OCI-LY3 (cell line): ENCODE measurements around the gene CDX1.

Experiments used
- H2AFZ ChIP-seq: fragments of 200-600, 300-600 bp; shearing (Covaris generic); 2 replicates; pipeline ENCODE4 v1.6.0; 2014; ENCODE audit warnings: antibody characterized with exemption, low read depth, low read length
- H3K27ac ChIP-seq: fragments of 200-600, 300-600 bp; sonication (generic); 2 replicates; pipeline ENCODE4 v1.5.1; 2014; ENCODE audit warnings: mild to moderate bottlenecking, low read length, moderate library complexity, mixed read lengths
- H3K27me3 ChIP-seq: fragments of 200-600, 300-600 bp; sonication (generic); 2 replicates; pipeline ENCODE4 v1.6.1; 2014; ENCODE audit warnings: low read depth, low read length, mixed read lengths
- H3K36me3 ChIP-seq: fragments of 200-600, 300-600 bp; sonication (generic); replicated peaks from 2 replicates; pipeline ENCODE3; 2014; ENCODE audit warnings: low read depth, low read length, mixed read lengths
- H3K4me1 ChIP-seq: fragments of 300-600, 200-600 bp; sonication (generic); 2 replicates; pipeline ENCODE4 v1.6.1; 2014; ENCODE audit warnings: low read length, mixed read lengths
- H3K4me2 ChIP-seq: fragments of 200-600, 300-600 bp; sonication (generic); 2 replicates; pipeline ENCODE4 v1.6.1; 2014; ENCODE audit warnings: low read length, mixed read lengths
- H3K4me3 ChIP-seq: fragments of 300-600, 200-600 bp; sonication (generic); 2 replicates; pipeline ENCODE4 v1.5.1; 2014; ENCODE audit warnings: antibody characterized with exemption, mild to moderate bottlenecking, low read length, moderate library complexity
- H3K79me2 ChIP-seq: fragments of 300-600, 200-600 bp; shearing (Covaris generic); 2 replicates; pipeline ENCODE4 v1.6.1; 2014; ENCODE audit warnings: mild to moderate bottlenecking, low read length, mixed read lengths
- H3K9ac ChIP-seq: fragments of 300-600, 200-600 bp; shearing (Covaris generic); 2 replicates; pipeline ENCODE4 v1.6.0; 2014; ENCODE audit warnings: mild to moderate bottlenecking, low read length, moderate library complexity
- H3K9me3 ChIP-seq: fragments of 200-600, 300-600 bp; shearing (Covaris generic); 2 replicates; pipeline ENCODE4 v1.6.1; 2014; ENCODE audit warnings: low read length, mixed read lengths; ENCODE audit not compliant: insufficient read depth
- H4K20me1 ChIP-seq: fragments of 200-600, 300-600 bp; sonication (generic); 2 replicates; pipeline ENCODE4 v1.6.1; 2016; ENCODE audit warnings: low read length, mixed read lengths; ENCODE audit not compliant: insufficient read depth
- CTCF ChIP-seq: fragments of 200-600, 300-600 bp; sonication (generic); IDR thresholded peaks from 2 replicates; pipeline ENCODE4 v1.5.1; 2014; ENCODE audit warnings: antibody characterized with exemption, low read length, low read depth
- EZH2phosphoT487 ChIP-seq: fragments of 200-600 bp; shearing (Covaris generic); IDR thresholded peaks from 2 replicates; pipeline ENCODE4 v1.6.1; 2018; ENCODE audit warnings: antibody characterized with exemption, mixed run types, low read depth

CDX1 gene

GRCh38 chr5:150159741-150160179 lies 6.8 kb upstream of the CDX1 start:
- Histone ChIP-seq H3K4me3 (no peak overlapping the region), H3K79me2 (no peaks in the 10 kb centered on the region), H2AFZ (no peak overlapping the region), H3K27ac (no peak overlapping the region), H3K27me3 (no peaks in the 10 kb centered on the region), H3K4me1 (peaks cover 38% of the 10 kb centered on the region), H3K9ac (no peak overlapping the region), H3K36me3 (no peaks in the 10 kb centered on the region), H3K9me3 (no peaks in the 10 kb centered on the region), H3K4me2 (no peak overlapping the region), H4K20me1 (no peaks in the 10 kb centered on the region)
- TF ChIP-seq CTCF, result no peak
- TF ChIP-seq EZH2phosphoT487, result no peak

GRCh38 chr5:150160448-150161081 lies 6.0 kb upstream of the CDX1 start:
- H3K9me3 ChIP-seq, result no peaks in the 10 kb centered on the region
- no peaks in the 10 kb centered on the region for H3K27me3 ChIP-seq
- H3K9ac ChIP-seq, result no peak overlapping the region
- no peak overlapping the region for H3K27ac ChIP-seq
- no peak overlapping the region for H2AFZ ChIP-seq
- H3K4me1 ChIP-seq, result peaks cover 35% of the 10 kb centered on the region
- no peaks in the 10 kb centered on the region for H3K36me3 ChIP-seq
- no peaks in the 10 kb centered on the region for H4K20me1 ChIP-seq
- no peak overlapping the region for H3K4me3 ChIP-seq
- TF ChIP-seq CTCF (no peak), EZH2phosphoT487 (no peak)
- H3K79me2 ChIP-seq, result no peaks in the 10 kb centered on the region
- H3K4me2 ChIP-seq, result no peak overlapping the region

GRCh38 chr5:150161242-150162141 lies 5.1 kb upstream of the CDX1 start:
- no peak for TF ChIP-seq EZH2phosphoT487
- peak; percentile 68 for TF ChIP-seq CTCF
- Histone ChIP-seq H3K4me1 (peaks cover 31% of the 10 kb centered on the region), H2AFZ (peak overlapping the region; percentile 91)

GRCh38 chr5:150162142-150162513 lies 4.5 kb upstream of the CDX1 start:
- Histone ChIP-seq H3K9ac (no peak overlapping the region), H3K4me3 (no peak overlapping the region), H2AFZ (no peak overlapping the region), H3K4me2 (peak overlapping the region; percentile 52), H3K27ac (peak overlapping the region; percentile 39), H3K27me3 (no peaks in the 10 kb centered on the region), H3K79me2 (no peaks in the 10 kb centered on the region), H4K20me1 (no peaks in the 10 kb centered on the region), H3K36me3 (no peaks in the 10 kb centered on the region), H3K9me3 (no peaks in the 10 kb centered on the region), H3K4me1 (peaks cover 31% of the 10 kb centered on the region)
- TF ChIP-seq EZH2phosphoT487 (no peak), CTCF (no peak)

More at GRCh38 chr5:150161242-150162141, 5.1 kb upstream of the CDX1 start:
- H3K27me3 ChIP-seq, result no peaks in the 10 kb centered on the region
- H3K36me3 ChIP-seq, result no peaks in the 10 kb centered on the region
- peak overlapping the region; percentile 39 for H3K27ac ChIP-seq
- H3K4me3 ChIP-seq, result peak overlapping the region; percentile 70
- H3K9me3 ChIP-seq, result no peaks in the 10 kb centered on the region
- no peaks in the 10 kb centered on the region for H3K79me2 ChIP-seq
- H3K4me2 ChIP-seq, result peak overlapping the region; percentile 77
- H3K9ac ChIP-seq, result peak overlapping the region; percentile 33; the same call in 1 of the 2 replicates
- H4K20me1 ChIP-seq, result no peaks in the 10 kb centered on the region
